ENCODE results near the gene SCGB3A2.
"Not testable (repeated sequence)": the region's sequence is repeated elsewhere in the genome, so short reads cannot be mapped to it uniquely, and the experiment has no call there.

The SCGB3A2 gene

GRCh38 chr5:147869112-147869511, 9.4 kb upstream of the SCGB3A2 start:
- no peak for DNase-seq

GRCh38 chr5:147869892-147870291, 8.6 kb upstream of the SCGB3A2 start:
- DNase-seq = not testable (repeated sequence)

GRCh38 chr5:147871980-147872549, 6.4 kb upstream of the SCGB3A2 start:
- not testable (repeated sequence) for DNase-seq

GRCh38 chr5:147872744-147873435, 5.6 kb upstream of the SCGB3A2 start:
- DNase-seq = not testable (repeated sequence)

GRCh38 chr5:147874118-147874875, 4.2 kb upstream of the SCGB3A2 start:
- not testable (repeated sequence) for DNase-seq

- no peak for DNase-seq
Measured at GRCh38 chr5:147874910-147875367, 3.6 kb upstream of the SCGB3A2 start.

GRCh38 chr5:147876141-147876540, 2.4 kb upstream of the SCGB3A2 start:
- DNase-seq = no peak

- no peak for DNase-seq
Measured at GRCh38 chr5:147876626-147877025, 1.9 kb upstream of the SCGB3A2 start.

GRCh38 chr5:147879784-147880183, 1.3 kb downstream of the SCGB3A2 start:
- no peak for DNase-seq

- no peak for DNase-seq
Measured at GRCh38 chr5:147880487-147880886, 2.0 kb downstream of the SCGB3A2 start.

GRCh38 chr5:147882586-147883313, 4.2 kb downstream of the SCGB3A2 start:
- DNase-seq = no peak

GRCh38 chr5:147887026-147887627, 8.6 kb downstream of the SCGB3A2 start:
- no peak for DNase-seq

GRCh38 chr5:147887930-147888329, 9.4 kb downstream of the SCGB3A2 start:
- no peak for DNase-seq

GRCh38 chr5:147892696-147893296, 14.3 kb downstream of the SCGB3A2 start:
- DNase-seq = peak; percentile 71

- DNase-seq = no peak
Measured at GRCh38 chr5:147893820-147894219, 15.3 kb downstream of the SCGB3A2 start.

GRCh38 chr5:147895864-147896263, 17.4 kb downstream of the SCGB3A2 start:
- no peak for DNase-seq

GRCh38 chr5:147898875-147899401, 20.4 kb downstream of the SCGB3A2 start:
- no peak for DNase-seq

- no peak for DNase-seq
Measured at GRCh38 chr5:147901599-147902039, 23.1 kb downstream of the SCGB3A2 start.

- DNase-seq = no peak
Measured at GRCh38 chr5:147902609-147903115, 24.2 kb downstream of the SCGB3A2 start.

GRCh38 chr5:147904110-147904509, 25.6 kb downstream of the SCGB3A2 start:
- no peak for DNase-seq

GRCh38 chr5:147906326-147907095, 28.0 kb downstream of the SCGB3A2 start, which contains the start of gene C5orf46:
TSS of gene C5orf46 (minus strand) at chr5:147906538. CDS start at chr5:147906501, 37 bp downstream.
- DNase-seq = no peak
